Right cardiac atrium (tissue), 5 donors: ENCODE results near the gene PRDM4. TPM values are rescaled to one million over a fixed set of nuclear protein-coding genes. Genes with fewer than 3 reads are reported as not detected.
"Not testable (repeated sequence)": the region's sequence is repeated elsewhere in the genome, so short reads cannot be mapped to it uniquely, and the experiment has no call there.

ENCODE experiments used
- ATAC-seq, 2 donors: fragments of 200-7000 bp; cut with Tn5 transposase; one replicate each; pipeline versions ENCODE4 v1.8.0 to v1.9.1; 2020; ENCODE audit warnings: moderate library complexity in 2 of 2, mild to moderate bottlenecking in 1 of 2
- DNase-seq, 3 donors: peaks; one replicate each; pipeline ENCODE4 v3.0.0-alpha.2; 2020
- H3K27ac ChIP-seq: one replicate; pipeline ENCODE4 v1.5.1; 2013; ENCODE audit warnings: mild to moderate bottlenecking, low read length, control low read depth, moderate library complexity
- H3K27me3 ChIP-seq: one replicate; pipeline ENCODE4 v1.6.1; 2013; ENCODE audit not compliant: control insufficient read depth, insufficient read depth
- H3K4me1 ChIP-seq: one replicate; pipeline ENCODE4 v1.6.1; 2013; ENCODE audit warnings: low read length; ENCODE audit not compliant: control insufficient read depth, insufficient read depth
- H3K4me3 ChIP-seq: one replicate; pipeline ENCODE4 v1.5.1; 2013; ENCODE audit warnings: low read length, control low read depth
- H3K9me3 ChIP-seq: one replicate; pipeline ENCODE4 v1.6.1; 2013; ENCODE audit warnings: low read length; ENCODE audit not compliant: control insufficient read depth
- WGBS: extraction: QIAGEN DNeasy Blood & Tissue Kit; methylation state at CpG from one replicate; pipeline ENCODE4 v1.1.7; 2013; 5-methylcytosine and 5-hydroxymethylcytosine counted together
- intact Hi-C, 4 donors: fragments of 100-400 bp; cut with DNase I; formaldehyde crosslinking; loops; one replicate each; pipeline versions ENCODE4 v1.11.0 to v1.14.0; 2022 to 2023
- polyA plus RNA-seq: library from polyadenylated mRNA; stranded (reverse); fragments of 200-250 nt; gene quantifications from one replicate; pipeline ENCODE4 v1.2.3, GENCODE V29; 2013
- total RNA-seq, 4 donors: library from RNA; stranded (reverse); fragmentation: NEBNext Ultra II Directional; extraction: Animal tissue kit (Norgen Biotek cat#: 25700); gene quantifications; one replicate each; pipeline ENCODE4 v1.2.1, GENCODE V29; 2021
- donor health status: healthy with polysubstance abuse.
- donor health status: DM: no; HTN: yes; CAD: no.
- donor health status: DM: no; HTN: no; CAD: no.
- donor health status: DM: no; HTN: yes; CAD: no; lungs with severe emphysema.
- donor health status: DM: yes; HTN: yes; CAD: no.

The PRDM4 gene
- total and polyA plus RNA-seq, 5 donors = 6.3 to 14.9 (median 13.8) TPM

- Histone ChIP-seq H3K9me3 (no peaks in the 10 kb centered on the region), H3K4me1 (no peaks in the 10 kb centered on the region), H3K27ac (no peak overlapping the region), H3K4me3 (no peak overlapping the region), H3K27me3 (no peaks in the 10 kb centered on the region)
- no peak for ATAC-seq
- intact Hi-C loops = no loop called here
- 68% methylated on average over 4 of the region's 4 CpGs for WGBS
- DNase-seq = no peak
Observed at GRCh38 chr12:107730618-107731341, 30.2 kb downstream of the PRDM4 start.

- H3K27me3 ChIP-seq, ATAC-seq, H3K27ac ChIP-seq, DNase-seq, H3K9me3 ChIP-seq, H3K4me3 ChIP-seq, intact Hi-C loops, H3K4me1 ChIP-seq: not testable (repeated sequence)
- no CpG with 5 or more reads among the region's 1 CpG for WGBS
Observed at GRCh38 chr12:107727742-107728141, 33.2 kb downstream of the PRDM4 start.

- H3K4me1 ChIP-seq, H3K9me3 ChIP-seq, intact Hi-C loops, DNase-seq, H3K27me3 ChIP-seq, H3K4me3 ChIP-seq, H3K27ac ChIP-seq, ATAC-seq: not testable (repeated sequence)
- WGBS = 55% methylated on average over 1 of the region's 1 CpG
Observed at GRCh38 chr12:107727327-107727726, 33.6 kb downstream of the PRDM4 start.

GRCh38 chr12:107718606-107719005 is 42.3 kb downstream of the PRDM4 start:
- ATAC-seq = no peak
- no peaks in the 10 kb centered on the region for H3K9me3 ChIP-seq
- no peak for DNase-seq
- H3K4me3 ChIP-seq = no peak overlapping the region
- H3K4me1 ChIP-seq = no peaks in the 10 kb centered on the region
- intact Hi-C loops = no loop called here
- no peaks in the 10 kb centered on the region for H3K27me3 ChIP-seq
- WGBS = 100% methylated on average over 1 of the region's 1 CpG
- no peak overlapping the region for H3K27ac ChIP-seq

GRCh38 chr12:107715780-107716179 is 45.2 kb downstream of the PRDM4 start:
- H3K4me1 ChIP-seq = no peaks in the 10 kb centered on the region
- no peaks in the 10 kb centered on the region for H3K27me3 ChIP-seq
- no peak for ATAC-seq
- no peak overlapping the region for H3K27ac ChIP-seq
- no peak overlapping the region for H3K4me3 ChIP-seq
- no peaks in the 10 kb centered on the region for H3K9me3 ChIP-seq
- intact Hi-C loops = no loop called here
- no peak for DNase-seq

- DNase-seq, H3K27me3 ChIP-seq, intact Hi-C loops, H3K27ac ChIP-seq, ATAC-seq, H3K4me3 ChIP-seq, H3K9me3 ChIP-seq, H3K4me1 ChIP-seq: not testable (repeated sequence)
- WGBS = 94% methylated on average over 5 of the region's 5 CpGs
Observed at GRCh38 chr12:107705522-107705921, 55.4 kb downstream of the PRDM4 start.

GRCh38 chr12:107704041-107704440 is 56.9 kb downstream of the PRDM4 start:
- Histone ChIP-seq H3K4me1 (no peaks in the 10 kb centered on the region), H3K4me3 (no peak overlapping the region), H3K27ac (no peak overlapping the region), H3K27me3 (no peaks in the 10 kb centered on the region), H3K9me3 (no peaks in the 10 kb centered on the region)
- intact Hi-C loops = no loop called here
- DNase-seq (no peak), ATAC-seq (no peak)
- 86% methylated on average over 5 of the region's 5 CpGs for WGBS

GRCh38 chr12:107702106-107702505 is 58.8 kb downstream of the PRDM4 start:
- ATAC-seq = no peak
- intact Hi-C loops = no loop called here
- no peaks in the 10 kb centered on the region for H3K9me3 ChIP-seq
- no peak for DNase-seq
- WGBS = 82% methylated on average over 4 of the region's 4 CpGs
- H3K4me3 ChIP-seq = no peak overlapping the region
- no peaks in the 10 kb centered on the region for H3K4me1 ChIP-seq
- H3K27ac ChIP-seq = no peak overlapping the region
- H3K27me3 ChIP-seq = no peaks in the 10 kb centered on the region

- H3K4me1 ChIP-seq, ATAC-seq, H3K27me3 ChIP-seq, H3K27ac ChIP-seq, H3K4me3 ChIP-seq, DNase-seq, intact Hi-C loops, H3K9me3 ChIP-seq: not testable (repeated sequence)
- WGBS = 88% methylated on average over 2 of the region's 2 CpGs
Observed at GRCh38 chr12:107695772-107696171, 65.2 kb downstream of the PRDM4 start.

- DNase-seq = peak; percentile 97 to 99 (median 97)
- H3K4me3 ChIP-seq = peak within 1 kb of the TSS; percentile 47
- no peaks in the 10 kb centered on the region for H3K4me1 ChIP-seq
- peak; percentile 96 to 97 for ATAC-seq
- intact Hi-C loops = no loop called here
- peak within 1 kb of the TSS; percentile 74 for H3K27ac ChIP-seq
- no peaks in the 10 kb centered on the region for H3K9me3 ChIP-seq
- under 1% methylated on average over 51 of the region's 51 CpGs for WGBS
- no peaks in the 10 kb centered on the region for H3K27me3 ChIP-seq
Observed at GRCh38 chr12:107685360-107686248, 75.3 kb downstream of the PRDM4 start, which contains the start of gene PWP1. PWP1 (plus strand) TSS chr12:107685799; CDS start chr12:107685900, 101 bp downstream.

- Histone ChIP-seq H3K27me3 (no peaks in the 10 kb centered on the region), H3K4me3 (peak overlapping the region; percentile 47), H3K9me3 (no peaks in the 10 kb centered on the region), H3K4me1 (no peaks in the 10 kb centered on the region), H3K27ac (no peak overlapping the region)
- ATAC-seq (no peak), DNase-seq (no peak)
- intact Hi-C loops = no loop called here
- 8% methylated on average over 9 of the region's 9 CpGs for WGBS
Observed at GRCh38 chr12:107684990-107685359, 76.0 kb downstream of the PRDM4 start.
